Trophoblast cell (in vitro differentiated cells and primary cell): Measurements from ENCODE around the gene ARL4C.
A peak's percentile ranks its signal among the peaks of the same experiment; 100 is the strongest.

ENCODE experiments used
- DNase-seq, 2 donors: peaks; one replicate each; pipeline ENCODE4 v3.0.0-alpha.2; 2016
- H2AFZ ChIP-seq: 2 replicates; pipeline ENCODE4 v1.6.1; 2013; ENCODE audit warnings: low read length, moderate library complexity, mild to moderate bottlenecking; ENCODE audit not compliant: insufficient read depth, poor library complexity
- H2AK5ac ChIP-seq: 2 replicates; pipeline ENCODE4 v1.6.1; 2013; ENCODE audit warnings: mild to moderate bottlenecking, low read length
- H2BK120ac ChIP-seq: 2 replicates; pipeline ENCODE4 v1.6.1; 2013; ENCODE audit warnings: low read length, mild to moderate bottlenecking, moderate library complexity; ENCODE audit not compliant: insufficient read depth, poor library complexity
- H2BK12ac ChIP-seq: 2 replicates; pipeline ENCODE4 v1.6.1; 2013; ENCODE audit warnings: mild to moderate bottlenecking, low read length, moderate library complexity
- H2BK5ac ChIP-seq: 2 replicates; pipeline ENCODE4 v1.6.1; 2013; ENCODE audit warnings: low read length, low read depth, moderate library complexity, mild to moderate bottlenecking; ENCODE audit not compliant: poor library complexity
- H3K14ac ChIP-seq: 2 replicates; pipeline ENCODE4 v1.6.1; 2013; ENCODE audit warnings: mild to moderate bottlenecking, low read length
- H3K18ac ChIP-seq: 2 replicates; pipeline ENCODE4 v1.6.1; 2013; ENCODE audit warnings: mild to moderate bottlenecking, low read length
- H3K23ac ChIP-seq: 2 replicates; pipeline ENCODE4 v1.6.1; 2013; ENCODE audit warnings: low read length
- H3K27ac ChIP-seq: 2 replicates; pipeline ENCODE4 v1.5.1; 2013; ENCODE audit warnings: low read depth, mild to moderate bottlenecking, inconsistent platforms, low read length, moderate library complexity
- H3K27me3 ChIP-seq: 2 replicates; pipeline ENCODE4 v1.6.1; 2013; ENCODE audit warnings: inconsistent platforms, mild to moderate bottlenecking, low read length, moderate library complexity; ENCODE audit not compliant: insufficient read depth
- H3K36me3 ChIP-seq, 2 experiments: 1 replicate in 1 of 2; 2 replicates in 1 of 2; pipeline ENCODE4 v1.6.1; 2013; ENCODE audit warnings: low read length in 2 of 2, mild to moderate bottlenecking in 2 of 2, moderate library complexity in 1 of 2; ENCODE audit not compliant: insufficient read depth in 2 of 2, control insufficient read depth in 1 of 2
- H3K4ac ChIP-seq: 2 replicates; pipeline ENCODE4 v1.6.1; 2013; ENCODE audit warnings: low read depth, mild to moderate bottlenecking, low read length, moderate library complexity
- H3K4me1 ChIP-seq, 2 experiments: 1 replicate in 1 of 2; 2 replicates in 1 of 2; pipeline ENCODE4 v1.6.1; 2013; ENCODE audit warnings: low read length in 2 of 2, mild to moderate bottlenecking in 2 of 2, moderate library complexity in 1 of 2; ENCODE audit not compliant: insufficient read depth in 2 of 2, control insufficient read depth in 1 of 2
- H3K4me2 ChIP-seq: 2 replicates; pipeline ENCODE4 v1.6.1; 2013; ENCODE audit warnings: inconsistent platforms, mild to moderate bottlenecking, low read length, moderate library complexity
- H3K4me3 ChIP-seq: 2 replicates; pipeline ENCODE4 v1.5.1; 2013; ENCODE audit warnings: mild to moderate bottlenecking, low read depth, low read length, inconsistent platforms
- H3K79me1 ChIP-seq: one replicate; pipeline ENCODE4 v1.6.1; 2013; ENCODE audit warnings: low read length
- H3K79me2 ChIP-seq: 2 replicates; pipeline ENCODE4 v1.6.1; 2013; ENCODE audit warnings: low read length, mild to moderate bottlenecking; ENCODE audit not compliant: control insufficient read depth, insufficient read depth, poor library complexity
- H3K9ac ChIP-seq: 2 replicates; pipeline ENCODE4 v1.6.1; 2013; ENCODE audit warnings: mild to moderate bottlenecking, low read length
- H3K9me3 ChIP-seq: 2 replicates; pipeline ENCODE4 v1.6.1; 2013; ENCODE audit warnings: low read depth, mild to moderate bottlenecking, control low read depth, inconsistent platforms, low read length; ENCODE audit not compliant: insufficient read depth
- H4K12ac ChIP-seq: 2 replicates; pipeline ENCODE4 v1.6.1; 2013; ENCODE audit warnings: low read depth, mild to moderate bottlenecking, low read length, moderate library complexity
- H4K8ac ChIP-seq: 2 replicates; pipeline ENCODE4 v1.6.1; 2013; ENCODE audit warnings: low read depth, mild to moderate bottlenecking, low read length, moderate library complexity
- H4K91ac ChIP-seq: one replicate; pipeline ENCODE4 v1.6.1; 2013; ENCODE audit warnings: low read depth, mild to moderate bottlenecking, low read length, moderate library complexity
- WGBS: extraction: QIAGEN DNeasy Blood & Tissue Kit; methylation state at CpG from one replicate; pipeline ENCODE4 v1.1.7; 2013; ENCODE audit warnings: missing lambda C conversion rate; ENCODE audit not compliant: insufficient read length, insufficient coverage; ENCODE audit errors: extremely low coverage; 5-methylcytosine and 5-hydroxymethylcytosine counted together

Gene ARL4C

DNA sequence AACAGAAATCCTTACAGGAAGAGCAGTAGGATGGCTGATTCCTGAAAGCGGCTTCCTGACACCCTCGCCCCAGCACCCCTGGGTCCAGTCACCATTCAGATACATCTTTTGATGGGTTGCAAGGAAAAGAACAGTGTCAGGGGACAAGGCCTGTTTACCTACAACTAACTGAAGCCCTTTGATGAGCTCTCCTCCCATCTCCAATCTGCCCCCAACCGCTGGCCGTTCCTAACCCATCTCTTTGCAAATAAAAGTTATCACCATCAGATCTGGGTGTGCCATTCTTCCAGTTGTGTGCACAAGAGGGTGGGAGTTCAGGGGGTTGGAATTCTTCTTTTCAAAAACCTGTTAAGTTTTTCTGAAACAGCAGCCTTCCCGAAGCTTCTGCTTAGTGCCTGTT, 48.9 kb downstream of the ARL4C start:
- peak overlapping the region; percentile 25 for H4K91ac ChIP-seq
- no peak overlapping the region for H3K23ac ChIP-seq
- peaks cover 2% of the 10 kb centered on the region for H3K79me2 ChIP-seq
- peaks cover 30% of the 10 kb centered on the region for H3K79me1 ChIP-seq
- no peak overlapping the region for H3K4me3 ChIP-seq
- no CpG with 5 or more reads among the region's 5 CpGs for WGBS
- H2BK12ac ChIP-seq: peak overlapping the region; percentile 67
- H4K8ac ChIP-seq: no peak overlapping the region
- no peak overlapping the region for H3K18ac ChIP-seq
- peaks cover 20 to 25% of the 10 kb centered on the region in 2 experiments for H3K4me1 ChIP-seq
- no peaks in the 10 kb centered on the region for H3K36me3 ChIP-seq
- no peak overlapping the region for H3K4me2 ChIP-seq
- H2BK120ac ChIP-seq: peak overlapping the region; percentile 26
- H3K27ac ChIP-seq: no peak overlapping the region
- H3K27me3 ChIP-seq: no peaks in the 10 kb centered on the region
- no peak overlapping the region for H3K4ac ChIP-seq
- DNase-seq: no peak
- no peak overlapping the region for H2BK5ac ChIP-seq
- no peaks in the 10 kb centered on the region for H3K9me3 ChIP-seq
- no peak overlapping the region for H3K9ac ChIP-seq
- peak overlapping the region; percentile 71 for H2AK5ac ChIP-seq
- no peak overlapping the region for H3K14ac ChIP-seq
- H4K12ac ChIP-seq: no peak overlapping the region
- H2AFZ ChIP-seq: no peak overlapping the region

GRCh38 chr2:234447189-234447588, 49.7 kb downstream of the ARL4C start:
- Histone ChIP-seq H3K79me2 (peaks cover 2% of the 10 kb centered on the region), H3K4ac (no peak overlapping the region), H2BK5ac (peak overlapping the region; percentile 58), H3K9me3 (no peaks in the 10 kb centered on the region), H3K23ac (no peak overlapping the region), H3K4me1 (peaks cover 20 to 25% of the 10 kb centered on the region in 2 experiments), H2BK12ac (peak overlapping the region; percentile 72), H2BK120ac (peak overlapping the region; percentile 40), H4K91ac (peak overlapping the region; percentile 33), H3K18ac (no peak overlapping the region), H4K8ac (no peak overlapping the region), H2AFZ (no peak overlapping the region), H4K12ac (no peak overlapping the region), H3K9ac (no peak overlapping the region), H3K27me3 (no peaks in the 10 kb centered on the region), H2AK5ac (peak overlapping the region; percentile 64), H3K36me3 (no peaks in the 10 kb centered on the region), H3K4me3 (no peak overlapping the region), H3K79me1 (peaks cover 30% of the 10 kb centered on the region), H3K27ac (no peak overlapping the region), H3K4me2 (no peak overlapping the region), H3K14ac (peak overlapping the region; percentile 16)
- no CpG with 5 or more reads among the region's 6 CpGs for WGBS
- DNase-seq: no peak

GRCh38 chr2:234446404-234447076, 50.3 kb downstream of the ARL4C start:
- H3K79me1 ChIP-seq: peaks cover 30% of the 10 kb centered on the region
- H3K27ac ChIP-seq: no peak overlapping the region
- no peak overlapping the region for H4K12ac ChIP-seq
- no peak overlapping the region for H3K23ac ChIP-seq
- H3K79me2 ChIP-seq: peaks cover 2% of the 10 kb centered on the region
- peak overlapping the region; percentile 28 for H2BK120ac ChIP-seq
- peak overlapping the region; percentile 67 for H2BK12ac ChIP-seq
- peak overlapping the region; percentile 44 for H3K4ac ChIP-seq
- H3K4me3 ChIP-seq: no peak overlapping the region
- peak overlapping the region; percentile 47 for H4K8ac ChIP-seq
- no peaks in the 10 kb centered on the region for H3K27me3 ChIP-seq
- H3K4me1 ChIP-seq: peaks cover 20 to 25% of the 10 kb centered on the region in 2 experiments
- peak; percentile 55 to 66 for DNase-seq
- H4K91ac ChIP-seq: peak overlapping the region; percentile 78
- peak overlapping the region; percentile 37 for H2AFZ ChIP-seq
- H3K14ac ChIP-seq: peak overlapping the region; percentile 71
- H3K4me2 ChIP-seq: no peak overlapping the region
- no CpG with 5 or more reads among the region's 18 CpGs for WGBS
- peak overlapping the region; percentile 8 for H2BK5ac ChIP-seq
- no peaks in the 10 kb centered on the region for H3K36me3 ChIP-seq
- H3K9ac ChIP-seq: no peak overlapping the region
- peak overlapping the region; percentile 40 for H2AK5ac ChIP-seq
- H3K9me3 ChIP-seq: no peaks in the 10 kb centered on the region
- H3K18ac ChIP-seq: peak overlapping the region; percentile 26

DNA sequence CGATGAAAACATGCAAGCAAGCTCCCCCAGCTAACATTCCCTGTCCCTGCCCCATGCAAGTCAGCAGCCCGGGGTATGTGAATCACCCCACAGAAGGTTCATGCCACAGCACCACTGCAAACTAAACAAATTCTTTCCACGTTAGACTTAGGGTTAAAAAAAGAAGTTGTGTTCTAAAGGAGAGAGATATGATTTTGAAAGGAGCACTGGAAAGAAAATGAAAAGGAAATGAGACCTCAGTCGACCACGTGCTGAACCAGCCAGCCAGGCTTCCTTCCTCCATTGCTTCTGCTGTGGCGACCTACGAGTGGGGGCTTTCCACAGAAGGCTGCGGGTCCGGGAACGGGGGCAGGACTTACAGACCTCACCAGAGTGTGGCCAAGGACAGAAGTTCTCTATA, 52.0 kb downstream of the ARL4C start:
- WGBS: no CpG with 5 or more reads among the region's 10 CpGs
- Histone ChIP-seq H3K27ac (no peak overlapping the region), H2BK120ac (no peak overlapping the region), H4K12ac (no peak overlapping the region), H3K79me1 (peaks cover 25% of the 10 kb centered on the region), H3K18ac (no peak overlapping the region), H3K79me2 (no peaks in the 10 kb centered on the region), H2AFZ (no peak overlapping the region), H3K4ac (no peak overlapping the region), H3K4me1 (peaks cover 17 to 22% of the 10 kb centered on the region in 2 experiments), H3K9me3 (no peaks in the 10 kb centered on the region), H4K8ac (no peak overlapping the region), H3K14ac (no peak overlapping the region), H4K91ac (peak overlapping the region; percentile 16), H2BK5ac (no peak overlapping the region), H2AK5ac (peak overlapping the region; percentile 50), H3K23ac (no peak overlapping the region), H3K4me3 (no peak overlapping the region), H3K36me3 (no peaks in the 10 kb centered on the region), H3K27me3 (no peaks in the 10 kb centered on the region), H2BK12ac (peak overlapping the region; percentile 42), H3K9ac (no peak overlapping the region), H3K4me2 (no peak overlapping the region)
- DNase-seq: no peak
